ENCODE data around the gene TPI1. TPM values are rescaled to one million over a fixed set of nuclear protein-coding genes. Genes with fewer than 3 reads are reported as not detected.

Gene TPI1
- total and polyA plus RNA-seq, 2 of the 8 experiments (the other 6 are each of a cell fraction or from before 2014, with no cell fraction given), result 910 to 3,018 TPM

GRCh38 chr12:6851153-6851920 lies 16.0 kb upstream of the TPI1 start, which contains the start of gene CDCA3 (continued):
- peak; percentile 66; the same call in 1 of the 2 replicates for TF ChIP-seq ATF2 (IDR thresholded peaks at IDR 0.05; ENCODE audit: low read length)
- no peak for TF ChIP-seq CBX8 (IDR thresholded peaks at IDR 0.05; ENCODE audit: borderline replicate concordance, low read depth, low read length)
- peak; percentile 93 for TF ChIP-seq CHD2 (IDR thresholded peaks at IDR 0.05; ENCODE audit: low read length)
- TF ChIP-seq JUN (IDR thresholded peaks at IDR 0.05; ENCODE audit: low read depth, low read length), result no peak
- TF ChIP-seq CTBP2 (IDR thresholded peaks at IDR 0.05; ENCODE audit: borderline replicate concordance, insufficient read depth, insufficient read length, low read length), result no peak
- TF ChIP-seq POLR2A (IDR thresholded peaks at IDR 0.05; ENCODE audit: control extremely low read depth in 1 of 2, low read depth in 2 of 2, low read length in 2 of 2), result peak in 1 of 2 experiments; percentile 24; a peak in 1 of 3 replicates
- no peak for TF ChIP-seq EZH2 (IDR thresholded peaks at IDR 0.05; ENCODE audit: low read depth, low read length, severe bottlenecking)
- TF ChIP-seq CHD1 (IDR thresholded peaks at IDR 0.05; ENCODE audit: low read depth, low read length), result no peak
- TF ChIP-seq EGR1 (IDR thresholded peaks at IDR 0.05; ENCODE audit: borderline replicate concordance, low read depth, low read length), result no peak
- peak; percentile 80 for TF ChIP-seq KDM5A (IDR thresholded peaks at IDR 0.05; ENCODE audit: low read length)
- peak; percentile 87 for TF ChIP-seq E2F6 (IDR thresholded peaks at IDR 0.05)
- no peak for TF ChIP-seq NRF1 (IDR thresholded peaks at IDR 0.05; ENCODE audit: low read depth, low read length)
- TF ChIP-seq YY1 (IDR thresholded peaks at IDR 0.05; ENCODE audit: low read depth, low read length), result no peak
- TF ChIP-seq MAFK (IDR thresholded peaks at IDR 0.05; ENCODE audit: low read depth, low read length), result no peak
- TF ChIP-seq SIX5 (IDR thresholded peaks at IDR 0.05; ENCODE audit: low read depth, low read length), result no peak
- no peak for TF ChIP-seq RXRA (IDR thresholded peaks at IDR 0.05; ENCODE audit: insufficient read depth, low read depth, low read length)
- TF ChIP-seq FOSL1 (IDR thresholded peaks at IDR 0.05; ENCODE audit: insufficient read depth, low read depth, low read length), result no peak
- peak; percentile 85 for TF ChIP-seq CREB1 (IDR thresholded peaks at IDR 0.05)
- TF ChIP-seq BCL11A (IDR thresholded peaks at IDR 0.05; ENCODE audit: low read depth in 2 of 2, low read length in 2 of 2), result no peak
- TF ChIP-seq, protein P1, sequence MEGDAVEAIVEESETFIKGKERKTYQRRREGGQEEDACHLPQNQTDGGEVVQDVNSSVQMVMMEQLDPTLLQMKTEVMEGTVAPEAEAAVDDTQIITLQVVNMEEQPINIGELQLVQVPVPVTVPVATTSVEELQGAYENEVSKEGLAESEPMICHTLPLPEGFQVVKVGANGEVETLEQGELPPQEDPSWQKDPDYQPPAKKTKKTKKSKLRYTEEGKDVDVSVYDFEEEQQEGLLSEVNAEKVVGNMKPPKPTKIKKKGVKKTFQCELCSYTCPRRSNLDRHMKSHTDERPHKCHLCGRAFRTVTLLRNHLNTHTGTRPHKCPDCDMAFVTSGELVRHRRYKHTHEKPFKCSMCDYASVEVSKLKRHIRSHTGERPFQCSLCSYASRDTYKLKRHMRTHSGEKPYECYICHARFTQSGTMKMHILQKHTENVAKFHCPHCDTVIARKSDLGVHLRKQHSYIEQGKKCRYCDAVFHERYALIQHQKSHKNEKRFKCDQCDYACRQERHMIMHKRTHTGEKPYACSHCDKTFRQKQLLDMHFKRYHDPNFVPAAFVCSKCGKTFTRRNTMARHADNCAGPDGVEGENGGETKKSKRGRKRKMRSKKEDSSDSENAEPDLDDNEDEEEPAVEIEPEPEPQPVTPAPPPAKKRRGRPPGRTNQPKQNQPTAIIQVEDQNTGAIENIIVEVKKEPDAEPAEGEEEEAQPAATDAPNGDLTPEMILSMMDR (IDR thresholded peaks at IDR 0.05; ENCODE audit: control extremely low read depth in 1 of 3, insufficient read depth in 1 of 3, low read depth in 1 of 3, low read length in 3 of 3), result peak in 1 of 3 experiments; percentile 17; a peak in 1 of 4 replicates

Data from H1 (cell line).